HCT116 (cell line): ENCODE measurements around the gene DERA. TPM values are rescaled to one million over a fixed set of nuclear protein-coding genes. Genes with fewer than 3 reads are reported as not detected.

ENCODE experiments used
- ATAC-seq: fragments of 200-7000 bp; cut with Tn5 transposase; 2 replicates; pipeline ENCODE4 v1.9.1; 2020; ENCODE audit warnings: mild to moderate bottlenecking, moderate library complexity
- BruUV-seq: library from RNA; stranded (reverse); fragments of 400-500 nt; replicated peaks from 2 replicates; lab custom pipeline; 2021; lab: Mats Ljungman, UMichigan
- CTCF ChIA-PET: fragments of 300-600 bp; sonication (Branson Sonifier 250); formaldehyde crosslinking; loops from one replicate; lab custom pipeline; 2021; ENCODE audit warnings: antibody characterized with exemption; lab: Charles Lee
- POLR2A ChIA-PET: fragments of 300-600, 350-600 bp; sonication (Branson Sonifier 250); formaldehyde crosslinking; loops from one replicate; lab custom pipeline; 2021; ENCODE audit warnings: antibody characterized with exemption; lab: Charles Lee
- RAD21 ChIA-PET, 2 experiments: fragments of 300-600 bp; sonication (Branson Sonifier 250); formaldehyde crosslinking; loops; one replicate each; lab custom pipeline; 2023; ENCODE audit warnings: low total read pairs in 2 of 2; ENCODE audit not compliant: uncharacterized antibody in 2 of 2, unreplicated experiment in 2 of 2, low non-redundant PET in 1 of 2; lab: Charles Lee
- DNase-seq: peaks from one replicate; pipeline ENCODE4 v3.0.0-alpha.2; 2010; ENCODE audit warnings: low read depth, low spot score
- H2AFZ ChIP-seq: fragments of 200-600 bp; shearing (Covaris generic), sonication (generic); 2 replicates; pipeline ENCODE4 v1.6.1; 2017; ENCODE audit warnings: low read depth, mixed run types, mixed read lengths, antibody characterized with exemption, low read length; ENCODE audit not compliant: poor library complexity, severe bottlenecking
- H3K27ac ChIP-seq: 2 replicates; pipeline ENCODE4 v1.5.1; 2012; ENCODE audit warnings: low read depth, low read length
- H3K27me3 ChIP-seq: fragments of 200-600 bp; sonication (generic); 2 replicates; pipeline ENCODE4 v1.6.1; 2016; ENCODE audit warnings: mixed run types, low read length, mixed read lengths; ENCODE audit not compliant: insufficient read depth
- H3K36me3 ChIP-seq, 2 experiments: fragments of 200-500 bp in 1 of 2; fragments of 200-600 bp in 1 of 2; sonication (Bioruptor generic) in 1 of 2; sonication (generic) in 1 of 2; 2 replicates each; pipeline versions ENCODE4 v1.5.1 to v1.6.1; 2014 to 2016; ENCODE audit warnings: low read length in 2 of 2, inconsistent platforms in 1 of 2, mixed read lengths in 1 of 2, mixed run types in 1 of 2; ENCODE audit not compliant: insufficient read depth in 2 of 2, control insufficient read depth in 1 of 2
- H3K4me1 ChIP-seq, 2 experiments: fragments of 200-600 bp in 1 of 2; sonication (generic) in 1 of 2; 2 replicates each; pipeline versions ENCODE4 v1.5.1 to v1.6.1; 2012 to 2017; ENCODE audit warnings: low read length in 2 of 2, inconsistent platforms in 1 of 2, mild to moderate bottlenecking in 1 of 2, mixed read lengths in 1 of 2, mixed run types in 1 of 2, moderate library complexity in 1 of 2; ENCODE audit not compliant: insufficient read depth in 2 of 2, control insufficient read depth in 1 of 2
- H3K4me2 ChIP-seq: fragments of 200-600 bp; sonication (generic); 2 replicates; pipeline ENCODE4 v1.6.1; 2017; ENCODE audit warnings: mixed run types, low read length, mixed read lengths
- H3K4me3 ChIP-seq, 2 experiments: fragments of 200-600 bp in 1 of 2; sonication (generic) in 1 of 2; replicated peaks in 1 of 2; 2 replicates each; pipeline ENCODE4 v1.5.1; 2011 to 2016; ENCODE audit warnings: low read length in 2 of 2, control low read depth in 1 of 2, low read depth in 1 of 2, mild to moderate bottlenecking in 1 of 2, mixed read lengths in 1 of 2, mixed run types in 1 of 2
- H3K79me2 ChIP-seq: fragments of 200-600 bp; sonication (generic); 2 replicates; pipeline ENCODE4 v1.6.1; 2017; ENCODE audit warnings: mild to moderate bottlenecking, mixed run types, low read length, moderate library complexity, mixed read lengths; ENCODE audit not compliant: insufficient read depth
- H3K9ac ChIP-seq: fragments of 200-600 bp; sonication (generic); 2 replicates; pipeline ENCODE4 v1.6.1; 2016; ENCODE audit warnings: low read length, mixed read lengths
- H3K9me2 ChIP-seq: fragments of 200-600 bp; sonication (generic), shearing (Covaris generic); 2 replicates; pipeline ENCODE4 v1.6.1; 2017; ENCODE audit warnings: mixed run types, mild to moderate bottlenecking, moderate library complexity; ENCODE audit not compliant: insufficient read depth
- H3K9me3 ChIP-seq, 2 experiments: fragments of 200-500 bp in 1 of 2; fragments of 200-600 bp in 1 of 2; sonication (Bioruptor generic) in 1 of 2; sonication (generic) in 1 of 2; 2 replicates each; pipeline ENCODE4 v1.6.1; 2014 to 2017; ENCODE audit warnings: low read length in 2 of 2, mixed read lengths in 2 of 2, inconsistent platforms in 1 of 2, low read depth in 1 of 2, mild to moderate bottlenecking in 1 of 2, mixed run types in 1 of 2, moderate library complexity in 1 of 2; ENCODE audit not compliant: control insufficient read depth in 1 of 2, insufficient read depth in 1 of 2
- H4K20me1 ChIP-seq: fragments of 200-600 bp; sonication (generic), shearing (Covaris generic); 2 replicates; pipeline ENCODE4 v1.6.1; 2017; ENCODE audit warnings: mixed run types, mild to moderate bottlenecking, moderate library complexity; ENCODE audit not compliant: insufficient read depth
- CEBPB ChIP-seq: IDR thresholded peaks from 2 replicates; pipeline ENCODE4 v1.6.1; 2012; ENCODE audit warnings: low read depth
- ELF1 ChIP-seq: IDR thresholded peaks from 2 replicates; pipeline ENCODE4 v1.6.1; 2012; ENCODE audit warnings: low read depth, borderline replicate concordance
- EZH2 ChIP-seq: fragments of 200-600 bp; sonication (generic); IDR thresholded peaks from 2 replicates; pipeline ENCODE4 v1.6.1; 2017; ENCODE audit warnings: antibody characterized with exemption, mixed run types
- FOSL1 ChIP-seq: IDR thresholded peaks from 2 replicates; pipeline ENCODE4 v1.6.1; 2012; ENCODE audit warnings: low read depth
- MAX ChIP-seq: IDR thresholded peaks from 2 replicates; pipeline ENCODE4 v1.6.1; 2012
- POLR2A ChIP-seq: IDR thresholded peaks from 2 replicates; pipeline ENCODE4 v1.7.0; 2011; ENCODE audit warnings: borderline replicate concordance; ENCODE audit not compliant: insufficient read depth, insufficient read length; ENCODE audit errors: extremely low read depth
- POLR2AphosphoS5 ChIP-seq: IDR thresholded peaks from 2 replicates; pipeline ENCODE4 v1.6.1; 2011; ENCODE audit warnings: mild to moderate bottlenecking, low read depth, low read length, moderate library complexity
- RAD21 ChIP-seq: IDR thresholded peaks from 2 replicates; pipeline ENCODE4 v1.6.1; 2012; ENCODE audit warnings: low read depth, mild to moderate bottlenecking
- SP1 ChIP-seq: IDR thresholded peaks from 2 replicates; pipeline ENCODE4 v1.6.1; 2012; ENCODE audit warnings: low read depth
- YY1 ChIP-seq: IDR thresholded peaks from 2 replicates; pipeline ENCODE4 v1.6.1; 2011; ENCODE audit warnings: low read length, low read depth, moderate library complexity, mild to moderate bottlenecking; ENCODE audit not compliant: insufficient replicate concordance; ENCODE audit errors: extremely low read depth
- ZFX ChIP-seq: fragments of 450-650 bp; IDR thresholded peaks from 2 replicates; pipeline ENCODE4 v1.6.1; 2017
- ZNF274 ChIP-seq: fragments of 200-500 bp; sonication (Bioruptor generic); IDR thresholded peaks from 2 replicates; pipeline ENCODE4 v1.6.1; 2014; ENCODE audit warnings: mild to moderate bottlenecking, low read depth, low read length, inconsistent platforms
- intact Hi-C: fragments of 100-400 bp; cut with micrococcal nuclease; formaldehyde crosslinking; loops from 2 replicates; pipeline ENCODE4 v1.10.0; 2022
- total RNA-seq: library from RNA; stranded (reverse); gene quantifications from one replicate; pipeline ENCODE4 v1.2.1, GENCODE V29; 2021; ENCODE audit not compliant: unreplicated experiment

Gene DERA
- total RNA-seq, 1 experiment from 2014 or later: 32.6 TPM

GRCh38 chr12:15956413-15957185 is 45.5 kb downstream of the DERA start (continued):
- TF ChIP-seq MAX (0 out of 2 replicates have a peak, but pooled peaks have one; percentile 32), YY1 (no peak), ELF1 (no peak), EZH2 (no peak), ZFX (no peak), RAD21 (no peak), POLR2A (no peak), FOSL1 (peak; percentile 68), CEBPB (no peak), SP1 (peak; percentile 73), ZNF274 (no peak)

GRCh38 chr12:15962760-15963159 is 51.6 kb downstream of the DERA start:
- ATAC-seq: peak; percentile 63
- peak overlapping the region; percentile 34 for H3K4me2 ChIP-seq
- no peaks in the 10 kb centered on the region for H3K79me2 ChIP-seq
- ChIA-PET RAD21 (no interaction called here), POLR2A (no interaction called here), CTCF (no interaction called here)
- DNase-seq: no peak
- peaks cover 0 to 14% of the 10 kb centered on the region in 2 experiments; a peak in 2 of 4 replicates for H3K4me1 ChIP-seq
- no peaks in the 10 kb centered on the region for H3K9me3 ChIP-seq
- no peak overlapping the region for H2AFZ ChIP-seq
- no TSS peak for BruUV-seq
- no peak overlapping the region for H3K27ac ChIP-seq
- H3K36me3 ChIP-seq: no peaks in the 10 kb centered on the region
- H3K9me2 ChIP-seq: no peaks in the 10 kb centered on the region
- H4K20me1 ChIP-seq: no peaks in the 10 kb centered on the region
- H3K27me3 ChIP-seq: no peaks in the 10 kb centered on the region
- TF ChIP-seq CEBPB (peak; percentile 51; the same call in 1 of the 2 replicates), POLR2AphosphoS5 (no peak)
- H3K9ac ChIP-seq: no peak overlapping the region
- no peak overlapping the region for H3K4me3 ChIP-seq
- intact Hi-C loops: no loop called here
